ENCODE measurements around the gene TFIP11. TPM values are rescaled to one million over a fixed set of nuclear protein-coding genes. Genes with fewer than 3 reads are reported as not detected.

Gene TFIP11
- total RNA-seq, 4 donors from 2014 or later, result 6.1 to 32.5 (median 18.1) TPM

DNA sequence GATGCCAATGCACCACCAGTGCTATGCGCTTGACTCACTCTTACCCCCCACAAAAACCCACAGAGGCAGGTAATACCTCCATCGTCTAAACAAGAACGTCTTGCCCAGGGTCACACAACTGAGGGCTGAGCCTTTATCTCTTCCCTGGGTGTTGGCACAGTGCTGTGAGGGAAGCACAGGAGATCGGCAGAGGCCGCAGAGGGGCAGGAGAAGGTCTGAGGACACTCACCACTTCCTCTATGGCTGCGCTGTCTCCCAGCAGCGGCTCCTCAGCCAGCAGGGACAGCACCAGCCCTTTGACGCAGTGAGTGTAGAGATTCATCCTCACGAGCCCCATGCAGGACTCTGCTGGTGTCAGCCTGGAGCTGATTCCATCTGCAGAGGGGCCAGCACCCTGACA, 48.6 kb downstream of the TFIP11 start:
- DNase-seq, result no peak
- no peak for TF ChIP-seq POLR2A (IDR thresholded peaks at IDR 0.05)
- TF ChIP-seq, protein P1, sequence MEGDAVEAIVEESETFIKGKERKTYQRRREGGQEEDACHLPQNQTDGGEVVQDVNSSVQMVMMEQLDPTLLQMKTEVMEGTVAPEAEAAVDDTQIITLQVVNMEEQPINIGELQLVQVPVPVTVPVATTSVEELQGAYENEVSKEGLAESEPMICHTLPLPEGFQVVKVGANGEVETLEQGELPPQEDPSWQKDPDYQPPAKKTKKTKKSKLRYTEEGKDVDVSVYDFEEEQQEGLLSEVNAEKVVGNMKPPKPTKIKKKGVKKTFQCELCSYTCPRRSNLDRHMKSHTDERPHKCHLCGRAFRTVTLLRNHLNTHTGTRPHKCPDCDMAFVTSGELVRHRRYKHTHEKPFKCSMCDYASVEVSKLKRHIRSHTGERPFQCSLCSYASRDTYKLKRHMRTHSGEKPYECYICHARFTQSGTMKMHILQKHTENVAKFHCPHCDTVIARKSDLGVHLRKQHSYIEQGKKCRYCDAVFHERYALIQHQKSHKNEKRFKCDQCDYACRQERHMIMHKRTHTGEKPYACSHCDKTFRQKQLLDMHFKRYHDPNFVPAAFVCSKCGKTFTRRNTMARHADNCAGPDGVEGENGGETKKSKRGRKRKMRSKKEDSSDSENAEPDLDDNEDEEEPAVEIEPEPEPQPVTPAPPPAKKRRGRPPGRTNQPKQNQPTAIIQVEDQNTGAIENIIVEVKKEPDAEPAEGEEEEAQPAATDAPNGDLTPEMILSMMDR (IDR thresholded peaks at IDR 0.05), result no peak
- Histone ChIP-seq H3K27ac (no peak overlapping the region), H3K9me3 (no peaks in the 10 kb centered on the region), H3K4me3 (no peak overlapping the region), H3K4me1 (no peaks in the 10 kb centered on the region), H3K27me3 (no peaks in the 10 kb centered on the region), H3K36me3 (no peaks in the 10 kb centered on the region)
- intact Hi-C loops (cut with DNase I; ENCODE audit: low total_unique reads), result no loop called here

DNA sequence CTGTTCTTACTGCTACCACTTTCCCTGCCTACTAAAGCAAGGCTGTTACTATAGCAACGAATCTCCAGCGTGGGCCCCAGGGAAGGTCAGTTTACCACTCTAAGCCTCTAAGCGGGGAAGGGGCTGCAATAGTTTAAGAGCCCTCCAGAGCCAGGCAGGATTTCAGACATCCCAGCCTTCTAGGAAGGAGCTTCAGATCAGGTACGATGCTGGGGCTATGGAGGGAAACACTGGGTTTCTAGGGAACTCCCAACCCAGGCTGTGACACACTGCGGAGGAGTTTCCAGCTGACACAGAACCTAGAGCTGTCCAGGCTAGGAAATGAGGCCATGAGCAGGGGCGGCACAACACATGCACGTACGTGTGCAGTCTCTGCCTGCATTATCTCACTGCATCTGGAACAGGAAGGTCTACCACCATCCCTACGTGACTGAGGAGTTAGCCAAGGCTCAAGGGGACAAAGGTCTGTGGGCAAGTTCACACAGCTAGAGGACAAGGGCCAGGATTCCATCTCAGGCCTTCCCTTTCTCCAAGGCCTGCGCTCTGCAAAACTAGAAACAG, 49.1 kb downstream of the TFIP11 start:
- Histone ChIP-seq H3K4me1 (no peaks in the 10 kb centered on the region), H3K36me3 (no peaks in the 10 kb centered on the region), H3K9me3 (no peaks in the 10 kb centered on the region), H3K27me3 (no peaks in the 10 kb centered on the region), H3K4me3 (no peak overlapping the region), H3K27ac (no peak overlapping the region)
- no peak for DNase-seq
- TF ChIP-seq POLR2A (IDR thresholded peaks at IDR 0.05), result no peak
- TF ChIP-seq, protein P1 (IDR thresholded peaks at IDR 0.05), result no peak
- intact Hi-C loops (cut with DNase I; ENCODE audit: low total_unique reads), result no loop called here

DNA sequence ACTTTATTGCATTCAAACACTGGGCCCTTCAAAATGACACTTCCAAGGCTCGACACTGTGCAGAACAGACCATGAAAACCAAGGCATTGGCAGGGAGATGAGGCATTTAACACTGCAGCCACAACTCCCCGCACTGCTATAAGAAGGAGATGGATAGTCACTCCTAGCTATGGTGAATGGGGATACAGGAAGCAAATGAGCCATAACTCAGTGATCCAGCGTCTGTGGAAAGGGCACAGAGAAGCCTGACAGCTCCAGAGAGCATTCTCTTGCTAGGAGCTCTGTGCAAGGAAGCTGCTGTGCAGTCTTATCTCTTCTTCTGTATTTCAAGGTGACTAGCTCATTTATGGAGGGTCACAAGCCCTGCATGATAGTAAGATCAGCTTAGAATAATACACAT, 49.6 kb downstream of the TFIP11 start:
- no peaks in the 10 kb centered on the region for H3K27me3 ChIP-seq
- H3K4me3 ChIP-seq, result no peak overlapping the region
- intact Hi-C loops (cut with DNase I; ENCODE audit: low total_unique reads), result no loop called here
- H3K4me1 ChIP-seq, result no peaks in the 10 kb centered on the region
- H3K9me3 ChIP-seq, result no peaks in the 10 kb centered on the region
- H3K36me3 ChIP-seq, result no peaks in the 10 kb centered on the region
- H3K27ac ChIP-seq, result no peak overlapping the region
- DNase-seq, result no peak
- TF ChIP-seq, protein P1 (IDR thresholded peaks at IDR 0.05), result no peak
- no peak for TF ChIP-seq POLR2A (IDR thresholded peaks at IDR 0.05)

GRCh38 chr22:26462051-26462450, 50.2 kb downstream of the TFIP11 start:
- Histone ChIP-seq H3K9me3 (no peaks in the 10 kb centered on the region), H3K27me3 (no peaks in the 10 kb centered on the region), H3K4me1 (no peaks in the 10 kb centered on the region), H3K36me3 (no peaks in the 10 kb centered on the region), H3K27ac (no peak overlapping the region), H3K4me3 (no peak overlapping the region)
- TF ChIP-seq, protein P1 (IDR thresholded peaks at IDR 0.05), result no peak
- no peak for TF ChIP-seq POLR2A (IDR thresholded peaks at IDR 0.05)
- intact Hi-C loops (cut with DNase I; ENCODE audit: low total_unique reads), result no loop called here
- no peak for DNase-seq

DNA sequence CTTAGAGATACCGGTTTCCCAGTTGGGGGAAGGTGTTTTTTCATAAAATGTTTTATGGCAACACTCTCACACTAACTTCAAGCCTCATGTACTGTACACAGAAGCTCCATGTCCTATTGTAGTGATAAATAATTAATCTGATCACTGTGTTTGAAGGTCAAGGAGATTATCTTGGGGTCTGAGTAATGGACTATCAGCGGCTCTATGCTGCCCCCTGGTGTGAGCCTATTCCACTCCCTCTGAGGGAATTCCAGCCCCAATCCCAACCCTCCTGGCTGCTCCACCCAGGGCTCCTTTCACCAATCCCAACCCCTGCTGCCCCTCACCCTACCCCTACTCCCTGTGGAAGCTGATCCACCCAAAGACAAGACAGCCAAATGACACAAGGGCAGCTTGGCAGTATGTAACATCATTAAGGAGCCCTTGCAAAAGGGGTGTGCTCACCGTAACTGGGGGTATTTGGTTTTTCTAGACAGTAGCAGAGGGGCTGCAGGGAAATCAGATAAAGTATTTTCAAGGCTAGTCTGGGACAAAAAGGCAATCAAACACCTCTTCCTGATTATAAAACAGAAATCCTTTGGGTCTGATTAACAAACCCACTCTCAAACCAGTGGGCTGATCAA, 51.0 kb downstream of the TFIP11 start:
- TF ChIP-seq POLR2A (IDR thresholded peaks at IDR 0.05), result no peak
- TF ChIP-seq, protein P1 (IDR thresholded peaks at IDR 0.05), result peak; percentile 55 to 64 (median 59)
- Histone ChIP-seq H3K9me3 (no peaks in the 10 kb centered on the region), H3K27me3 (no peaks in the 10 kb centered on the region), H3K4me3 (no peak overlapping the region), H3K36me3 (no peaks in the 10 kb centered on the region), H3K27ac (no peak overlapping the region), H3K4me1 (no peaks in the 10 kb centered on the region)
- DNase-seq, result peak; percentile 25 to 44
- intact Hi-C loops (cut with DNase I; ENCODE audit: low total_unique reads), result no loop called here
